Stimulated activated CD8-positive, alpha-beta memory T cell treated with anti-CD3 and anti-CD28 coated beads, Interleukin-2, amount 100 ng/mL, for 1 hour (primary cell): ENCODE results near the gene MAP3K3.

ENCODE experiments used
- DNase-seq, 2 donors: peaks; one replicate each; pipeline ENCODE4 v3.0.0-alpha.2; 2020; ENCODE audit warnings: low read depth in 2 of 2

The MAP3K3 gene

GRCh38 chr17:63652106-63652505 is 29.9 kb downstream of the MAP3K3 start:
- no peak for DNase-seq

- DNase-seq: no peak
These were observed 30.8 kb downstream of the MAP3K3 start for GRCh38 chr17:63653050-63653449.

GRCh38 chr17:63657786-63658185 is 35.6 kb downstream of the MAP3K3 start:
- no peak for DNase-seq

GRCh38 chr17:63658366-63658765 is 36.1 kb downstream of the MAP3K3 start:
- DNase-seq: no peak

GRCh38 chr17:63659850-63660249 is 37.6 kb downstream of the MAP3K3 start:
- DNase-seq: no peak

- DNase-seq: no peak
These were observed 43.5 kb downstream of the MAP3K3 start for GRCh38 chr17:63665527-63666214.

GRCh38 chr17:63672856-63673255 is 50.6 kb downstream of the MAP3K3 start:
- DNase-seq: no peak

- DNase-seq: no peak
These were observed 53.0 kb downstream of the MAP3K3 start for GRCh38 chr17:63675231-63675606.

- DNase-seq: no peak
These were observed 53.7 kb downstream of the MAP3K3 start for GRCh38 chr17:63675607-63676546.

GRCh38 chr17:63676584-63676983 is 54.4 kb downstream of the MAP3K3 start:
- DNase-seq: no peak

- no peak for DNase-seq
These were observed 57.0 kb downstream of the MAP3K3 start for GRCh38 chr17:63679214-63679613.

- no peak for DNase-seq
These were observed 58.5 kb downstream of the MAP3K3 start for GRCh38 chr17:63680700-63681099.

- no peak for DNase-seq
These were observed 59.3 kb downstream of the MAP3K3 start for GRCh38 chr17:63681530-63681929.

GRCh38 chr17:63682441-63682840 is 60.2 kb downstream of the MAP3K3 start:
- DNase-seq: no peak

GRCh38 chr17:63682981-63683380 is 60.8 kb downstream of the MAP3K3 start:
- DNase-seq: no peak

- no peak for DNase-seq
These were observed 62.8 kb downstream of the MAP3K3 start for GRCh38 chr17:63685041-63685440.

GRCh38 chr17:63685578-63685977 is 63.4 kb downstream of the MAP3K3 start:
- no peak for DNase-seq

- no peak for DNase-seq
These were observed 64.0 kb downstream of the MAP3K3 start for GRCh38 chr17:63686138-63686685.

- DNase-seq: no peak
These were observed 66.3 kb downstream of the MAP3K3 start for GRCh38 chr17:63688396-63689020.

- no peak for DNase-seq
These were observed 67.3 kb downstream of the MAP3K3 start for GRCh38 chr17:63689479-63689878.

- DNase-seq: no peak
These were observed 70.1 kb downstream of the MAP3K3 start for GRCh38 chr17:63692195-63692816.
